ENCODE measurements around the gene SELENOM.
A peak's percentile ranks its signal among the peaks of the same experiment; 100 is the strongest.

SELENOM gene

GRCh38 chr22:31126128-31126868 lies 18.9 kb upstream of the SELENOM start:
- H3K56ac ChIP-seq (ENCODE audit: low read length), result peak overlapping the region; percentile 67
- no peak overlapping the region for H3K4me3 ChIP-seq (ENCODE audit: low read length)
- no peak overlapping the region for H4K5ac ChIP-seq (ENCODE audit: low read length)
- no peak overlapping the region for H3K4ac ChIP-seq (ENCODE audit: low read depth, low read length)
- H3K9ac ChIP-seq (ENCODE audit: low read length), result no peak overlapping the region
- H2BK5ac ChIP-seq (ENCODE audit: low read length), result no peak overlapping the region
- H3K79me1 ChIP-seq (ENCODE audit: low read length), result no peaks in the 10 kb centered on the region
- no peak overlapping the region for H2AK5ac ChIP-seq (ENCODE audit: low read length)
- H3K4me2 ChIP-seq (ENCODE audit: low read length), result no peak overlapping the region
- no peak overlapping the region for H3K23ac ChIP-seq (ENCODE audit: low read length)
- H3K27ac ChIP-seq (ENCODE audit: low read depth, low read length), result no peak overlapping the region
- H3K79me2 ChIP-seq (ENCODE audit: control insufficient read depth, insufficient read depth, low read length), result no peaks in the 10 kb centered on the region
- H3K18ac ChIP-seq (ENCODE audit: low read length), result no peak overlapping the region
- no peaks in the 10 kb centered on the region for H3K4me1 ChIP-seq (ENCODE audit: control insufficient read depth, low read depth, low read length)
- no peak overlapping the region for H2BK15ac ChIP-seq (replicated peaks; ENCODE audit: low read depth)
- WGBS (ENCODE audit: extremely low coverage, insufficient coverage, low lambda C conversion rate), result no CpG with 5 or more reads among the region's 22 CpGs
- no peak overlapping the region for H2BK120ac ChIP-seq (ENCODE audit: low read depth, low read length)
- DNase-seq, result no peak
- H3K27me3 ChIP-seq (ENCODE audit: insufficient read depth, low read length, poor library complexity), result no peaks in the 10 kb centered on the region
- H4K8ac ChIP-seq (ENCODE audit: low read depth, low read length), result no peak overlapping the region
- H3K36me3 ChIP-seq (ENCODE audit: control insufficient read depth, insufficient read depth, low read length), result no peaks in the 10 kb centered on the region

DNA sequence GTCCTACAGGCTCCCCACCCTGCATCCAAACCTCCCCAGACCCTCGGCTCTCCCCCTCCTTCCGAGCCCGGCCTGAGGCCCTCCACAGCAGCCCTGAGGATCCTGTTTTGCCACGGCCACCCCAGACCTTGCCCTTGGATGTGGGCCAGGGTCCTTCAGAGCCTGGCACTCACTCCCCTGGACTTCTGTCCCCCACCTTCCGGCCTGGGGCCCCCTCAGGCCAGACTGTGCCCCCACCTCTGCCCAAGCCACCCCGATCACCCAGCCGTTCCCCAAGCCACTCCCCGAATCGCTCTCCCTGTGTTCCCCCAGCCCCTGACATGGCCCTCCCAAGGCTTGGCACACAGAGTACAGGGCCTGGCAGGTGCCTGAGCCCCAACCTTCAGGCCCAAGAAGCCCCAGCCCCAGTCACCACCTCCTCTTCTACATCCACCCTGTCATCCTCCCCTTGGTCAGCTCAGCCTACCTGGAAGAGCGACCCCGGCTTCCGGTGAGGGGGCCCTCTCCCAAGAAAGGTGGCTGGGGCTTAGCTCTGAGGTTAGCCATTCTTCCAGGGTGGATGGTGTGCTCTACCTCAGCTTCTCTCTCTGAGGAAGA lies 18.3 kb upstream of the SELENOM start:
- H3K56ac ChIP-seq (ENCODE audit: low read length), result no peak overlapping the region
- H3K79me1 ChIP-seq (ENCODE audit: low read length), result no peaks in the 10 kb centered on the region
- H3K27ac ChIP-seq (ENCODE audit: low read depth, low read length), result no peak overlapping the region
- no peaks in the 10 kb centered on the region for H3K36me3 ChIP-seq (ENCODE audit: control insufficient read depth, insufficient read depth, low read length)
- H2AK5ac ChIP-seq (ENCODE audit: low read length), result no peak overlapping the region
- no peak overlapping the region for H2BK5ac ChIP-seq (ENCODE audit: low read length)
- H2BK120ac ChIP-seq (ENCODE audit: low read depth, low read length), result no peak overlapping the region
- no peak overlapping the region for H4K8ac ChIP-seq (ENCODE audit: low read depth, low read length)
- H3K9ac ChIP-seq (ENCODE audit: low read length), result no peak overlapping the region
- no peak overlapping the region for H3K18ac ChIP-seq (ENCODE audit: low read length)
- H3K4ac ChIP-seq (ENCODE audit: low read depth, low read length), result no peak overlapping the region
- no peak for DNase-seq
- H3K79me2 ChIP-seq (ENCODE audit: control insufficient read depth, insufficient read depth, low read length), result no peaks in the 10 kb centered on the region
- no peak overlapping the region for H3K23ac ChIP-seq (ENCODE audit: low read length)
- no peaks in the 10 kb centered on the region for H3K4me1 ChIP-seq (ENCODE audit: control insufficient read depth, low read depth, low read length)
- WGBS (ENCODE audit: extremely low coverage, insufficient coverage, low lambda C conversion rate), result no CpG with 5 or more reads among the region's 12 CpGs
- H3K4me3 ChIP-seq (ENCODE audit: low read length), result no peak overlapping the region
- no peak overlapping the region for H3K4me2 ChIP-seq (ENCODE audit: low read length)
- no peak overlapping the region for H2BK15ac ChIP-seq (replicated peaks; ENCODE audit: low read depth)
- H4K5ac ChIP-seq (ENCODE audit: low read length), result no peak overlapping the region
- H3K27me3 ChIP-seq (ENCODE audit: insufficient read depth, low read length, poor library complexity), result no peaks in the 10 kb centered on the region

DNA sequence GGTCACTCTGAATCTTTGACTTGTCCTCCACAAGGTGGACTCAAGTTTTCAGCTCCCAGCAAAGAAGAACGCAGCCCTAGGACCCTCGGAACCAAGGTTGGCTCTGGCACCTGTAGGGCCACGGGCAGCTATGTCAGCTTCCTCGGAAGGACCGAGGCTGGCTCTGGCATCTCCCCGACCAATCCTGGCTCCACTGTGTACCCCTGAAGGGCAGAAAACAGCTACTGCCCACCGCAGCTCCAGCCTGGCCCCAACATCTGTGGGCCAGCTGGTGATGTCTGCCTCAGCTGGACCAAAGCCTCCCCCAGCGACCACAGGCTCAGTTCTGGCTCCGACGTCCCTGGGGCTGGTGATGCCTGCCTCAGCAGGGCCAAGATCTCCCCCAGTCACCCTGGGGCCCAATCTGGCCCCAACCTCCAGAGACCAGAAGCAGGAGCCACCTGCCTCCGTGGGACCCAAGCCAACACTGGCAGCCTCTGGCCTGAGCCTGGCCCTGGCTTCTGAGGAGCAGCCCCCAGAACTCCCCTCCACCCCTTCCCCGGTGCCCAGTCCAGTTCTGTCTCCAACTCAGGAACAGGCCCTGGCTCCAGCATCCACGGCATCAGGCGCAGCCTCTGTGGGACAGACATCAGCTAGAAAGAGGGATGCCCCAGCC lies 17.6 kb upstream of the SELENOM start:
- Histone ChIP-seq H3K27me3 (ENCODE audit: insufficient read depth, low read length, poor library complexity) (no peaks in the 10 kb centered on the region), H3K4me2 (ENCODE audit: low read length) (no peak overlapping the region)
- no CpG with 5 or more reads among the region's 14 CpGs for WGBS (ENCODE audit: extremely low coverage, insufficient coverage, low lambda C conversion rate)

GRCh38 chr22:31124290-31124689 lies 16.9 kb upstream of the SELENOM start:
- Histone ChIP-seq H3K27me3 (ENCODE audit: insufficient read depth, low read length, poor library complexity) (no peaks in the 10 kb centered on the region), H2AK5ac (ENCODE audit: low read length) (no peak overlapping the region), H3K4me2 (ENCODE audit: low read length) (no peak overlapping the region), H3K9ac (ENCODE audit: low read length) (no peak overlapping the region), H3K4me1 (ENCODE audit: control insufficient read depth, low read depth, low read length) (no peaks in the 10 kb centered on the region), H2BK120ac (ENCODE audit: low read depth, low read length) (no peak overlapping the region), H3K23ac (ENCODE audit: low read length) (no peak overlapping the region), H4K8ac (ENCODE audit: low read depth, low read length) (no peak overlapping the region), H3K79me2 (ENCODE audit: control insufficient read depth, insufficient read depth, low read length) (no peaks in the 10 kb centered on the region), H3K36me3 (ENCODE audit: control insufficient read depth, insufficient read depth, low read length) (no peaks in the 10 kb centered on the region), H3K18ac (ENCODE audit: low read length) (no peak overlapping the region), H3K4me3 (ENCODE audit: low read length) (no peak overlapping the region), H3K79me1 (ENCODE audit: low read length) (no peaks in the 10 kb centered on the region), H4K5ac (ENCODE audit: low read length) (no peak overlapping the region), H2BK5ac (ENCODE audit: low read length) (no peak overlapping the region), H2BK15ac (replicated peaks; ENCODE audit: low read depth) (no peak overlapping the region), H3K4ac (ENCODE audit: low read depth, low read length) (no peak overlapping the region), H3K27ac (ENCODE audit: low read depth, low read length) (no peak overlapping the region), H3K56ac (ENCODE audit: low read length) (no peak overlapping the region)
- no CpG with 5 or more reads among the region's 3 CpGs for WGBS (ENCODE audit: extremely low coverage, insufficient coverage, low lambda C conversion rate)
- DNase-seq, result no peak

More for the DNA sequence above, 17.6 kb upstream of the SELENOM start:
- H3K23ac ChIP-seq (ENCODE audit: low read length), result no peak overlapping the region
- H2AK5ac ChIP-seq (ENCODE audit: low read length), result no peak overlapping the region
- H3K9ac ChIP-seq (ENCODE audit: low read length), result no peak overlapping the region
- no peak overlapping the region for H3K18ac ChIP-seq (ENCODE audit: low read length)
- DNase-seq, result no peak
- no peak overlapping the region for H4K5ac ChIP-seq (ENCODE audit: low read length)
- no peak overlapping the region for H2BK120ac ChIP-seq (ENCODE audit: low read depth, low read length)
- no peak overlapping the region for H3K4me3 ChIP-seq (ENCODE audit: low read length)
- no peaks in the 10 kb centered on the region for H3K4me1 ChIP-seq (ENCODE audit: control insufficient read depth, low read depth, low read length)
- no peak overlapping the region for H3K56ac ChIP-seq (ENCODE audit: low read length)
- no peak overlapping the region for H2BK15ac ChIP-seq (replicated peaks; ENCODE audit: low read depth)
- no peak overlapping the region for H4K8ac ChIP-seq (ENCODE audit: low read depth, low read length)
- no peak overlapping the region for H2BK5ac ChIP-seq (ENCODE audit: low read length)
- H3K27ac ChIP-seq (ENCODE audit: low read depth, low read length), result no peak overlapping the region
- no peaks in the 10 kb centered on the region for H3K79me1 ChIP-seq (ENCODE audit: low read length)
- H3K36me3 ChIP-seq (ENCODE audit: control insufficient read depth, insufficient read depth, low read length), result no peaks in the 10 kb centered on the region
- H3K4ac ChIP-seq (ENCODE audit: low read depth, low read length), result no peak overlapping the region
- no peaks in the 10 kb centered on the region for H3K79me2 ChIP-seq (ENCODE audit: control insufficient read depth, insufficient read depth, low read length)

DNA sequence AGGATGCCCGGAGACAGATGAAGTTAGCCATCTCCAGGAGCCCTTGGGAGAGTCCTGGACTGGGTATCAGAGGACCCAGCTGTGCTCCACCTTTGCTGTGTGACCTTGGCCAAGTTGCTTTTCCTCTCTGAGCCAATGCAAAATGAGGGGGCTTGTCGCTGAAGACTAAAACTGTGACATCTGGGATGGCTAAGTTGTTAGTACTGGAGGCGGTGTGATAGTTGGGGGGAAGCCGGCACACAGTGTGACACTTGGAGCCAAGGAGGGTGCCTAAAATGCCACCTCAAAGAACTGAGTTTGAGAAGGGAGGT lies 15.9 kb upstream of the SELENOM start:
- no peak overlapping the region for H4K5ac ChIP-seq (ENCODE audit: low read length)
- H2BK120ac ChIP-seq (ENCODE audit: low read depth, low read length), result no peak overlapping the region
- H2BK15ac ChIP-seq (replicated peaks; ENCODE audit: low read depth), result no peak overlapping the region
- no peaks in the 10 kb centered on the region for H3K27me3 ChIP-seq (ENCODE audit: insufficient read depth, low read length, poor library complexity)
- no peak for DNase-seq
- H3K4me3 ChIP-seq (ENCODE audit: low read length), result no peak overlapping the region
- H3K18ac ChIP-seq (ENCODE audit: low read length), result no peak overlapping the region
- peak overlapping the region; percentile 70 for H3K56ac ChIP-seq (ENCODE audit: low read length)
- no peak overlapping the region for H2BK5ac ChIP-seq (ENCODE audit: low read length)
- WGBS (ENCODE audit: extremely low coverage, insufficient coverage, low lambda C conversion rate), result no CpG with 5 or more reads among the region's 4 CpGs
- H3K4me2 ChIP-seq (ENCODE audit: low read length), result peak overlapping the region; percentile 13
- H3K4ac ChIP-seq (ENCODE audit: low read depth, low read length), result no peak overlapping the region
- no peak overlapping the region for H4K8ac ChIP-seq (ENCODE audit: low read depth, low read length)
- H2AK5ac ChIP-seq (ENCODE audit: low read length), result no peak overlapping the region
- no peak overlapping the region for H3K23ac ChIP-seq (ENCODE audit: low read length)
- H3K4me1 ChIP-seq (ENCODE audit: control insufficient read depth, low read depth, low read length), result no peaks in the 10 kb centered on the region
- peak overlapping the region; percentile 54 for H3K9ac ChIP-seq (ENCODE audit: low read length)
- H3K36me3 ChIP-seq (ENCODE audit: control insufficient read depth, insufficient read depth, low read length), result no peaks in the 10 kb centered on the region
- H3K79me2 ChIP-seq (ENCODE audit: control insufficient read depth, insufficient read depth, low read length), result no peaks in the 10 kb centered on the region
- H3K27ac ChIP-seq (ENCODE audit: low read depth, low read length), result no peak overlapping the region
- no peaks in the 10 kb centered on the region for H3K79me1 ChIP-seq (ENCODE audit: low read length)
